Adrenal gland (tissue), 12 donors: ENCODE data around the gene HIBCH. TPM values are rescaled to one million over a fixed set of nuclear protein-coding genes. Genes with fewer than 3 reads are reported as not detected.
A peak's percentile ranks its signal among the peaks of the same experiment; 100 is the strongest.

Source experiments
- DNase-seq, 7 donors: peaks; one replicate each; pipeline ENCODE4 v3.0.0-alpha.2; 2019 to 2020
- H3K27ac ChIP-seq, 5 donors: fragments of 200-600 bp; sonication (generic) in 4 of 5; 1 replicate in 3 of 5; 2 replicates in 2 of 5; pipeline versions ENCODE4 v1.5.1 to v1.8.0; 2016 to 2020; ENCODE audit warnings: mild to moderate bottlenecking in 1 of 5
- H3K27me3 ChIP-seq: fragments of 200-600 bp; 2 replicates; pipeline ENCODE4 v1.8.0; 2021
- H3K36me3 ChIP-seq, 2 donors: fragments of 200-600 bp; replicated peaks in 1 of 2; 1 replicate in 1 of 2; 2 replicates in 1 of 2; pipeline versions ENCODE4 v1.5.1 to v1.8.0; 2018 to 2022
- H3K4me1 ChIP-seq, 2 donors: fragments of 200-600 bp; replicated peaks in 1 of 2; 1 replicate in 1 of 2; 2 replicates in 1 of 2; pipeline versions ENCODE4 v1.5.1 to v1.8.0; 2018 to 2021
- H3K4me3 ChIP-seq, 4 donors: fragments of 200-600 bp; sonication (generic) in 3 of 4; one replicate each; pipeline ENCODE4 v1.5.1; 2016 to 2018
- H3K9me3 ChIP-seq, 3 donors: fragments of 200-600 bp; sonication (generic) in 1 of 3; replicated peaks in 1 of 3; 1 replicate in 2 of 3; 2 replicates in 1 of 3; pipeline versions ENCODE4 v1.5.1 to v1.8.0; 2016 to 2021
- POLR2A ChIP-seq, 2 donors: fragments of 450-650 bp; IDR thresholded peaks; one replicate each; pipeline ENCODE4 v1.6.1; 2017; ENCODE audit warnings: antibody characterized with exemption in 2 of 2, mild to moderate bottlenecking in 2 of 2, moderate library complexity in 1 of 2
- WGBS, 4 donors: extraction: QIAGEN DNeasy Blood & Tissue Kit in 2 of 4; methylation state at CpG; one replicate each; pipeline versions ENCODE4 v1.1.5 to v1.1.7; 2013 to 2017; 5-methylcytosine and 5-hydroxymethylcytosine counted together
- intact Hi-C, 2 donors: fragments of 100-400 bp; cut with DNase I; formaldehyde crosslinking; loops; one replicate each; pipeline versions ENCODE4 v1.14.1 to v1.15.0; 2022 to 2023
- polyA plus RNA-seq, 3 donors: library from polyadenylated mRNA; stranded (reverse); fragments of 200-250 nt in 2 of 3; fragments of 350-450 nt in 1 of 3; fragmentation: Illumina TruSeq in 1 of 3; extraction: RNeasy Lipid Tissue Mini Kit (QIAGEN cat#74804) in 1 of 3; gene quantifications; one replicate each; pipeline ENCODE4 v1.2.3, GENCODE V29; 2013 to 2014
- total RNA-seq, 9 donors: library from RNA; depleted of rRNA in 4 of 9; stranded (reverse); fragments of >200 nt in 4 of 9; fragments of 120-200 nt in 1 of 9; fragmentation: NEBNext Ultra II Directional in 1 of 9; extraction: Animal tissue kit (Norgen Biotek cat#: 25700) in 1 of 9; gene quantifications; one replicate each; pipeline versions ENCODE4 v1.1.0 to v1.2.4, GENCODE V29; 2013 to 2023
- TF ChIP-seq, protein P1 (sequence below), 6 experiments: fragments of 450-650 bp in 4 of 6; fragments of 200-600 bp in 2 of 6; sonication (generic) in 1 of 6; IDR thresholded peaks; 1 replicate in 5 of 6; 2 replicates in 1 of 6; pipeline versions ENCODE4 v1.5.1 to v1.8.0; 2016 to 2021; ENCODE audit warnings: antibody characterized with exemption in 6 of 6, mild to moderate bottlenecking in 2 of 6, moderate library complexity in 1 of 6
- donor health status: healthy with polysubstance abuse.
- donor health status: Bipolar disorder and iron deficiency.
- donor health status: DM: yes; HTN: yes; CAD: no.
- donor health status: DM: no; HTN: no; CAD: no.
- donor health status: DM: no; HTN: no; CAD: no.
- donor health status: DM: yes; HTN: yes; CAD: no.

Gene HIBCH
- total and polyA plus RNA-seq, 12 donors = 18.2 to 174 (median 66.4) TPM

DNA sequence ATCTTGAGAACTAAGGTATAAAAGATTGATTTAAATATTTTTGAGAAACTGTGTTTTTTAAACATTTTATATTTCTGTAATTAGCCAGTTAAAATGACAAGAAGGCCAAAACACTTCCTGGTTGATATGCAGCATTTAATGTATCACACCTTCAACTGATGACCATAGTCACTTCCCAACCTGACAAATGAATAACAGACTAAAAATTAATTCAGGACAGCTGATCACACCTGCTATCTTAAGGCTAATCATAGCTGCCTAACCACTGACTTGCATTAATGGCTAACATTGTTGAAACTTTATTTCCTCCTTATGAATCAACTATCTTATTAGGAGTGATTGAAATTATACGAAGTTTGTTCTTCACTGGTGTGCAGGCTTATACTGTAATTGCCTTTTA lies 131.3 kb downstream of the HIBCH start:
- TF ChIP-seq POLR2A (IDR thresholded peaks at IDR 0.05) = no peak
- TF ChIP-seq, protein P1, sequence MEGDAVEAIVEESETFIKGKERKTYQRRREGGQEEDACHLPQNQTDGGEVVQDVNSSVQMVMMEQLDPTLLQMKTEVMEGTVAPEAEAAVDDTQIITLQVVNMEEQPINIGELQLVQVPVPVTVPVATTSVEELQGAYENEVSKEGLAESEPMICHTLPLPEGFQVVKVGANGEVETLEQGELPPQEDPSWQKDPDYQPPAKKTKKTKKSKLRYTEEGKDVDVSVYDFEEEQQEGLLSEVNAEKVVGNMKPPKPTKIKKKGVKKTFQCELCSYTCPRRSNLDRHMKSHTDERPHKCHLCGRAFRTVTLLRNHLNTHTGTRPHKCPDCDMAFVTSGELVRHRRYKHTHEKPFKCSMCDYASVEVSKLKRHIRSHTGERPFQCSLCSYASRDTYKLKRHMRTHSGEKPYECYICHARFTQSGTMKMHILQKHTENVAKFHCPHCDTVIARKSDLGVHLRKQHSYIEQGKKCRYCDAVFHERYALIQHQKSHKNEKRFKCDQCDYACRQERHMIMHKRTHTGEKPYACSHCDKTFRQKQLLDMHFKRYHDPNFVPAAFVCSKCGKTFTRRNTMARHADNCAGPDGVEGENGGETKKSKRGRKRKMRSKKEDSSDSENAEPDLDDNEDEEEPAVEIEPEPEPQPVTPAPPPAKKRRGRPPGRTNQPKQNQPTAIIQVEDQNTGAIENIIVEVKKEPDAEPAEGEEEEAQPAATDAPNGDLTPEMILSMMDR (IDR thresholded peaks at IDR 0.05) = no peak
- WGBS, 4 donors = 89 to 97% (median 95%) methylated on average over 1 of the region's 1 CpG
- intact Hi-C loops = no loop called here

DNA sequence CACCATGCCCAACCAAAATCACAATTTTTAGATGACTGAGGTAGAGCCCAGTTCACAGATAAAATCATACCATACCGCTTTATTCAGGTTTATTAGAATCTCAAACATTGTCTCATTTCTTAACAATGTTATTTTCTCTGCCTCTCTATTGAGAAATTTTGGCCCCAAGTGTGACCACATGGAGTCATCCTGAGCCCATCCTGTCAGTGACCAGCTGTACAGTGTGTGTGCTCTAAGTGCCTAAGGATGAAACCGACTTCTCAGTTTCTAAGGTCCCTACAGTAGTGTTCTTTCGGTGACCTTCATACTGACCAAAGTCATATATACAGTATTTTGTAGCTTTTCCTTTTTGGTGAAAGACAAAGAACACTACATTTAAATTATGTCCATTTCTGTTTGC lies 133.4 kb downstream of the HIBCH start:
- DNase-seq = no peak
- no peak overlapping the region for H3K4me3 ChIP-seq
- TF ChIP-seq, protein P1 (IDR thresholded peaks at IDR 0.05) = no peak
- no peak for TF ChIP-seq POLR2A (IDR thresholded peaks at IDR 0.05)
- H3K36me3 ChIP-seq = no peaks in the 10 kb centered on the region
- no peaks in the 10 kb centered on the region for H3K9me3 ChIP-seq
- no peak overlapping the region for H3K27ac ChIP-seq
- WGBS, 4 donors = 95 to 100% (median 96%) methylated on average over 3 of the region's 3 CpGs
- peaks cover 11 to 13% of the 10 kb centered on the region in 2 donors for H3K4me1 ChIP-seq
- H3K27me3 ChIP-seq = no peaks in the 10 kb centered on the region
- intact Hi-C loops = no loop called here

More for the DNA sequence above, 131.3 kb downstream of the HIBCH start:
- no peaks in the 10 kb centered on the region for H3K27me3 ChIP-seq
- DNase-seq = no peak
- no peaks in the 10 kb centered on the region for H3K9me3 ChIP-seq
- no peaks in the 10 kb centered on the region for H3K36me3 ChIP-seq
- peaks cover 4 to 10% of the 10 kb centered on the region in 2 donors for H3K4me1 ChIP-seq
- no peak overlapping the region for H3K27ac ChIP-seq
- no peak overlapping the region for H3K4me3 ChIP-seq

DNA sequence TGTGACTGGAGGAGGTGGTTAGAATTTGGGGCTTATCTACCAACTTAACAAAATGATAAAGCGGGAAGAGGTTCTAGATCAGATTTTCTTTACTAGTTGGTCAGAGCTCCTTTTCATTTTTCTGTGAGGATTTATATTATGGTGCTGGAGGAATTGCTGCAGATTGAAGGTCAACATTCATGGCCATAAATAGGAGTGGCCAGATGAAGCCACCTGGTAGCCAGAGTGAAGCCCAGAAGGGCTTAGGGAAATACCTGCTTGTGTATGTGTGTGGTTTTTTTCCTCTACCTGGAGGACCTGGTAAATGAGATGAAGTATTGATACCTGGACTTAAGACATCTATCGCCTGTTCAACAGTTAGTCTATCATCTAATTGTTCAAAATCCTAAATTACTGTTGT lies 134.2 kb downstream of the HIBCH start:
- Histone ChIP-seq H3K27me3 (no peaks in the 10 kb centered on the region), H3K36me3 (no peaks in the 10 kb centered on the region), H3K27ac (no peak overlapping the region), H3K4me3 (no peak overlapping the region), H3K9me3 (no peaks in the 10 kb centered on the region), H3K4me1 (peaks cover 11 to 17% of the 10 kb centered on the region in 2 donors)
- DNase-seq = no peak
- TF ChIP-seq, protein P1 (IDR thresholded peaks at IDR 0.05) = no peak
- no peak for TF ChIP-seq POLR2A (IDR thresholded peaks at IDR 0.05)
- 97 to 99% (median 98%) methylated on average over 2 of the region's 2 CpGs for WGBS, 4 donors
- intact Hi-C loops = no loop called here

DNA sequence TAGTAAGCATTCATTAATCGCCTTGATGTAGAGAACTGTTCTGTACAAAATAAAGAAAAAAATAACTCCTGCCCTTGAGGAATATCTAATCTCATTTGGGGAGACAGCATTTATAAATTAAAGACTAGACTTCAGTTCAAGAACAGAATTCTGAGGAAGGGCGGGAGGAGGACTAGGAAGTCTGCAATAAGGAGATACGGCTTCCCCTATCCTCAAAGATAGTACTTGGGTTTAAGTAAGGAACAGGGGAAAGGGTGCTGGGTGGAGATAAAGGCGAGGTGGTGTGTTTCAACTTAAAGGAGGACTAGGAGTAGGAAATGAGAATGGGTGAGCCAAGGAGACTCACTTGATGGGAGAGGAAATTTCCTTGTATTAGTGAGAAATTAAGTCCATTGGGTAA lies 135.2 kb downstream of the HIBCH start:
- no peaks in the 10 kb centered on the region for H3K9me3 ChIP-seq
- no peak for DNase-seq
- TF ChIP-seq, protein P1 (IDR thresholded peaks at IDR 0.05) = no peak
- TF ChIP-seq POLR2A (IDR thresholded peaks at IDR 0.05) = no peak
- H3K4me3 ChIP-seq = no peak overlapping the region
- no peaks in the 10 kb centered on the region for H3K36me3 ChIP-seq
- no peaks in the 10 kb centered on the region for H3K27me3 ChIP-seq
- 51 to 60% (median 60%) methylated on average over 4 of the region's 4 CpGs for WGBS, 4 donors
- peak overlapping the region in 1 of 5 donors; percentile 20 for H3K27ac ChIP-seq
- H3K4me1 ChIP-seq = peaks cover 15 to 17% of the 10 kb centered on the region in 2 donors
- intact Hi-C loops = no loop called here
